H1 (cell line): ENCODE results near the gene TBC1D4. TPM values are rescaled to one million over a fixed set of nuclear protein-coding genes. Genes with fewer than 3 reads are reported as not detected.

ENCODE experiments used
- CBX5 ChIP-seq: fragments of 300-800, 300-1000 bp; sonication (generic); IDR thresholded peaks from 2 replicates; pipeline ENCODE4 v1.7.1; 2016; ENCODE audit warnings: antibody characterized with exemption, low read length, low read depth
- KDM4A ChIP-seq: IDR thresholded peaks from one replicate; pipeline ENCODE4 v1.7.1; 2012; ENCODE audit warnings: low read depth, mild to moderate bottlenecking, moderate library complexity, low read length, inconsistent platforms; ENCODE audit not compliant: severe bottlenecking
- RAD21 ChIP-seq, 2 experiments: IDR thresholded peaks in 1 of 2; conservative IDR thresholded peaks in 1 of 2; 2 replicates each; pipeline ENCODE4 v1.6.1; 2011; ENCODE audit warnings: low read depth in 2 of 2, low read length in 2 of 2, improper control_type of control experiment in 1 of 2, inconsistent platforms in 1 of 2, mild to moderate bottlenecking in 1 of 2, moderate library complexity in 1 of 2
- SIRT6 ChIP-seq: IDR thresholded peaks from one replicate; pipeline ENCODE4 v1.7.1; 2012; ENCODE audit warnings: low read length, inconsistent platforms
- SP2 ChIP-seq: IDR thresholded peaks from 2 replicates; pipeline ENCODE4 v1.6.1; 2012; ENCODE audit warnings: mild to moderate bottlenecking, low read length, inconsistent platforms
- polyA plus RNA-seq, 7 experiments: library from polyadenylated mRNA; depleted of rRNA in 3 of 7; stranded (reverse) in 5 of 7; unstranded in 2 of 7; fragments of >200 nt in 5 of 7; fragments of 200-250 nt in 2 of 7; gene quantifications; 1 replicate in 5 of 7; 2 replicates in 1 of 7; 4 replicates in 1 of 7; pipeline versions ENCODE4 v1.2.1 to v1.2.3, GENCODE V29; 2011 to 2013; ENCODE audit warnings: missing spikeins in 2 of 7, mixed read lengths in 2 of 7
- total RNA-seq: library from RNA; stranded (reverse); fragmentation: NEBNext Ultra II Directional; extraction: Animal tissue kit (Norgen Biotek cat#: 25700); gene quantifications from 2 replicates; pipeline ENCODE4 v1.2.1, GENCODE V29; 2021
- TF ChIP-seq, protein P1 (sequence below): IDR thresholded peaks from 2 replicates; pipeline ENCODE4 v1.6.1; 2012; ENCODE audit warnings: inconsistent platforms

TBC1D4 gene
- total and polyA plus RNA-seq, 2 of the 8 experiments (the other 6 are each of a cell fraction or from before 2014, with no cell fraction given) = 16.7 to 39.0 TPM

DNA sequence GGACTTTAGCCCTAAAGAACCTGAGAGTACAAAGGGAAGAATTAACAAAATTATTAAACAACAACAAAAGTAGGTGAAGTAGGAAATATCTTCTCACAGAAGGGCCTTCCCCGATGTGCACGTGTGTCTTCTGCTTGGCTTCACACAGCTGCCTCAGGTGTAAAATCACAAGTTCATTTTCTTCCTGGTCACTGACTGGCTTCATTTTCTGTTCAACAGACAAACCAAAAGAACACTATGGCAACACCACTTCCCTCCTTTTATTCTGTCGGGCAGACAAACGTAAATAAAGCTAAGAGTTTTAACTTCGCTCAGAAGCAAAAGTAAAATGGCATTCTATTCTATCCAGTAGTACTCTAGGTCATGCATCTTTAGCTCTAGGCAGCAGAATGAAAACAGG, 140.9 kb downstream of the TBC1D4 start (continued):
- TF ChIP-seq RAD21 (IDR thresholded peaks at IDR 0.05 in 1 of 2, conservative IDR thresholded peaks at IDR 0.05 in 1 of 2; ENCODE audit: low read depth in 2 of 2, low read length in 2 of 2) = no peak
- no peak for TF ChIP-seq KDM4A
- TF ChIP-seq, protein P1, sequence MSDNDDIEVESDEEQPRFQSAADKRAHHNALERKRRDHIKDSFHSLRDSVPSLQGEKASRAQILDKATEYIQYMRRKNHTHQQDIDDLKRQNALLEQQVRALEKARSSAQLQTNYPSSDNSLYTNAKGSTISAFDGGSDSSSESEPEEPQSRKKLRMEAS = no peak
- TF ChIP-seq SIRT6 = no peak
- no peak for TF ChIP-seq SP2
- TF ChIP-seq CBX5 = no peak
